Epithelial cell of esophagus (primary cell): ENCODE data around the gene PRIMPOL.
A peak's percentile ranks its signal among the peaks of the same experiment; 100 is the strongest.

ENCODE experiments used
- DNase-seq: peaks from one replicate; pipeline ENCODE4 v3.0.0; 2010; ENCODE audit warnings: low read depth
- H3K4me3 ChIP-seq: 2 replicates; pipeline ENCODE4 v1.5.1; 2011; ENCODE audit warnings: mild to moderate bottlenecking, low read length, control low read depth
- CTCF ChIP-seq: IDR thresholded peaks from 2 replicates; pipeline ENCODE4 v1.5.1; 2011; ENCODE audit warnings: low read depth, mild to moderate bottlenecking, low read length, control low read depth, inconsistent platforms; ENCODE audit not compliant: insufficient read depth; ENCODE audit errors: missing control alignments

PRIMPOL gene

GRCh38 chr4:184669251-184669650 lies 19.7 kb downstream of the PRIMPOL start:
- DNase-seq: no peak
- TF ChIP-seq CTCF: no peak
- H3K4me3 ChIP-seq: no peak overlapping the region

GRCh38 chr4:184671101-184671500 lies 21.6 kb downstream of the PRIMPOL start:
- no peak overlapping the region for H3K4me3 ChIP-seq
- no peak for TF ChIP-seq CTCF
- peak; percentile 86 for DNase-seq

GRCh38 chr4:184672741-184673140 lies 23.2 kb downstream of the PRIMPOL start:
- DNase-seq: no peak
- no peak for TF ChIP-seq CTCF
- H3K4me3 ChIP-seq: no peak overlapping the region

GRCh38 chr4:184674011-184674410 lies 24.5 kb downstream of the PRIMPOL start:
- no peak for DNase-seq
- no peak for TF ChIP-seq CTCF
- no peak overlapping the region for H3K4me3 ChIP-seq

DNA sequence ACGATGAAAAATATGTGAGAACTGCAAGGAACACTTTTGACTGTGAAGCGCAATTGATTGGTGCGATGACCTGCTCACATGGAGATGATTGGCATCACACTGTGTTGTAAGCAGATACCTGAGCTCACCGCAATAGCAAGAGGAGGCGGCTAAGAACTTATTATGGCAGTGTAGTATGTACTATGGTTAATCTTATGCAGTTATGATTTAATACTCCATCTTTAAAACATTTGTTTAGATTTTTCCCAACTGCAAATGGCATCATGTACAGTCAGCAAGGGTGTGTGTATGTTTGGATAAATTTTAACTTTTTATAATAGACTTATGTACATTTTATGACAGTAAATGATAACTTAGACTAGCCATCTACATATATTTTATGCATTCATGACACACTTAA lies 25.5 kb downstream of the PRIMPOL start:
- no peak for TF ChIP-seq CTCF
- no peak for DNase-seq

GRCh38 chr4:184675821-184676492 lies 26.4 kb downstream of the PRIMPOL start:
- no peak for DNase-seq
- TF ChIP-seq CTCF: no peak
- no peak overlapping the region for H3K4me3 ChIP-seq

More for the DNA sequence above, 25.5 kb downstream of the PRIMPOL start:
- no peak overlapping the region for H3K4me3 ChIP-seq

GRCh38 chr4:184680698-184681097 lies 31.2 kb downstream of the PRIMPOL start:
- TF ChIP-seq CTCF: no peak
- no peak overlapping the region for H3K4me3 ChIP-seq
- peak; percentile 61 for DNase-seq
